NCI-H524 treated with DMSO at 0.1 percent for 48 hours (cell line): ENCODE measurements around the gene ELOF1.
"Not testable (repeated sequence)": the region's sequence is repeated elsewhere in the genome, so short reads cannot be mapped to it uniquely, and the experiment has no call there.

Source experiments
- DNase-seq: peaks from one replicate; lab custom pipeline; 2025; lab: John Stamatoyannopoulos, UW

Gene ELOF1

DNA sequence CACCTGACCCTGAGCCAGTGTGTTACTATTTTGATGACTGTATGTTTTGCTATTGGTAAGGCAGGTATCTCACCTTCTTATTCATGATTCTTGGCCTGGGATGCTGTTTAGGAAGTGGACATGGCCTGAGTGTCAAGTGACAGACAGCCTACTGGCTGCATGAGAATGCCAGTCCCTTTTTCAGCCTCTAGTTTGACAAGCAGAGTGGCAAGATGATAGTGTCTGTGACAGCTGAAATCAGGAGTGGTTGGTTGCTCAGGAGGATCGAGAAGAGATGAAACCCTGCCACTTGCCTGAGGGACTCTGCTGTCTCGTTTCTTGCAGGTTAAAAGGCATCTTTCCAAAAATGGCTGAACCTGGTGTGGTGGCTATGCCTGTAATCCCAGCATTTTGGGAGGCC, 7.1 kb upstream of the ELOF1 start:
- no peak for DNase-seq

DNA sequence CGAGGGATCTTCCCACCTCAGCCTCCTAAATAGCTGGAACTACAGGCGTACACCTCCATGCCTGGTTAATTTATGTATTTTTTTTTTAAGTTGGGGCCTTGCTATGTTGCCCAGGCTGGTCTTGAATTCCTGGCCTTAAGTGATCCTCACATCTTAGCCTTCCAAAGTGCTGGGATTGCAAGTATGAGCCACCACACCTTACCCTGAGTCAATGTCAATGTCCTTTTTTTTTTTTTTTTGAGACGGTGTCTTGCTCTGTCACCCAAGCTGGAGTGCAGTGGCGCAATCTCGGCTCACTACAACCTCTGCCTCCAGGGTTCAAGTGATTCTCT, 6.6 kb upstream of the ELOF1 start:
- not testable (repeated sequence) for DNase-seq

DNA sequence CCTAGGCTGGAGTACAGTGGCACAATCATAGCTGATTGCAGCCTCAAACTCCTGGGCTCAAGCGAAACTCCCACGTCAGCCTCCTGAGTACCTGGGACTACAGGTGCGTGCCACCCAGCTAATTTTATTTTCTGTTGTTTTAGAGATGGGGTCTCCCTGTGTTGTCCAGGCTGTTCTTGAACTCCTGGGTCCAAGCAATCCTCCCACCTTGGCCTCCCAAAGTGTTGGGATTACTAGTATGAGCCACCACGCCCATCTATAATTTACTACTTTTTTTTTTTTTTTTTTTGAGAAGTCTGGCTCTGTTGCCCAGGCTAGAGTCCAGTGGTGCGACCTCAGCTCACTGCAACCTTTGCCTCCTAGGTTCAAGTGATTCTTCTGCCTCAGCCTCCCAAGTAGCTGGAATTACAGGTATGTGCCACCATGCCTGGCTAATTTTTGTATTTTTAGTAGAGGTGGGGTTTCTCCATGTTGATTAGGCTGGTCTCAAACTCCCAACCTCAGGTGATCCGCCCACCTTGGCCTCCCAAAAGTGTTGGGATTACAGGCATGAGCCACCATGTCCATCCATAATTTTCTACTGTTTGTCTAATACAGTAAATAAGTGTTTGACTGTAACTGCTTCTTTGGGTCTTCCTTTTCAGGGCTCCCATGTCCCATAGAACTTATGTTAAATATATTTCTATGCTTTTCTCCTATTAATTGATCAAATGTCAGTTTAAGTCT, 5.2 kb upstream of the ELOF1 start:
- DNase-seq = not testable (repeated sequence)

DNA sequence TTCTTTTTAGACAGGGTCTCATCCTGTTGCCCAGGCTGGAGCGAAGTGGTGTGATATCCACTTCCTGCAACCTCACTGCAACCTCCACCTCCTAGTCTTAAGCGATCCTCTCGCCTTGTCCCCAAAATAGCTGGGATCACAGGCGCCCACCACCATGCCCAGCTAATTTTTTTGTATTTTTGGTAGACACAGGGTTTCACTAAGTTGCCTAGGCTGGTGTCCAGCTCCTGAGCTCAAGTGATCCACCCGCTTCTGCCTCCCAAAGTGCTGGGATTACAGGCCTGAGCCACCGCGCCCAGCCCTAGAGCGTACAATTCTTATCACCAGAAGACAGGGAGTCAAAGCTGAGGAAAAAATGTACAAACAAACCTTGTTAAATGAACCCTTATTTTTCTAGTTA, 4.5 kb upstream of the ELOF1 start:
- DNase-seq = no peak

DNA sequence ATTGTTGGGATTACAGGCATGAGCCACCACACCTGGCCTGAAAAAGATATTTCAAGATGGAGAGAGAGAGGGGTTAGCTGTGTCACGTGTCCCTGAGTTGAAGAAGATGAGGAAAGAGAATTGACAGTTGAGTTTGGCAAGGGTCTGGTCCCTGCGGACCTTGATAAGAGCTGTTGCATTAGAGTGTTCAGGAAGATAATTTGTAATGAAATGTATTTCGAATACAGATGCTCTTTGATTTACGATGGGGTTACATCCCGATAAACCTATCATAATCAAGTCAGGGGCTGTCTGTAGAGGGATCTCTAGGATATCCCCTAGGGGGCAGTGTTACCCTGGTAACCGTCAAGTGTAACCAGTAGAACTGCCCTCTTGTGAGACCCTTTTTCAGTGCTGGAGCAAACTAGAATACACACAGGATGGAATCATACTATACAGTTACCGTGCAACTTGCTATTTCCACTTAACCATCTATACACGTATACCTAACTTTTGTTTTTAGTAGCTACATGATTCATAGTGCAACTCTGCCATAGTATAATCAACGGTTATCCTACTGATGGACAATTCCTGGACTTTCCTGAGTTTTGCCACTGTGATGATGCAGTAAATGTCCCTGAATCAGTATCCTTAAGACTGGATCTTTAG, 1.5 kb upstream of the ELOF1 start:
- peak; percentile 72 for DNase-seq

DNA sequence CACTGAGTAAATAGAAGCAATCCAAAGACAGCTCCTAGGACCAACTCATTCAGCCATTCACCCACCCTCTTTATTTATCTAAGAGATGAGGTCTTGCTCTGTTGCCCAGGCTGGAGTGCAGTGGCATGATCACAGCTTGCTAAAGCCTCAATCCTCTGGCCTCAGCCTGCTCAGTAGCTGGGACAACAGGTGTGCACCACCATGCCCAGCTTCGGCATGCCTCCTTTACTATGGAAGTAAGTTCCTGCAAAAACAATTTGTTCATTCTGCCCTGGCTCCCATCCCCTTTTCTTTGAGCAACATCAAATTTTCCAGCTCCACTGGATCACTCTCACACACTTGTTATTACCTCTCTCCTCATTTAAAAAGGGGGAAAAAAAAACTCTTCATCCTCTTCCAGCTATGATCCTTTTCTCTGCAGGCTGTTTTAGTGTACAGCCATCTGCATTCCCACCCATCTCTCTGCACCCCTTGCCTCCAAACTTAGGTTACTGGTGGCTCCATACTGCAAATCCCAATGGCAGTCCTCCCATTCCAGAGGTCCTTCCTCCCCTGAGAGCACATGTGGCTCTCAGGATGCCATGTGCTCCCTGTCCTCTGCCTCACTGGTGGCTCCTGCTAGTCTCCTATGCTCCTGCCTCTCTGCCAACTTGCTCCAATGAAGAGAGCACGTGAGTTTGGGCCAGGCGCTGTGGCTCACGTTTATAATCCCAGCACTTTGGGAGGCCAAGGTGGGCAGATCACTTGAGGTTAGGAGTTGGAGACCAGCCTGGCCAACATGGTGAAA, 2.2 kb downstream of the ELOF1 start:
- DNase-seq = no peak

DNA sequence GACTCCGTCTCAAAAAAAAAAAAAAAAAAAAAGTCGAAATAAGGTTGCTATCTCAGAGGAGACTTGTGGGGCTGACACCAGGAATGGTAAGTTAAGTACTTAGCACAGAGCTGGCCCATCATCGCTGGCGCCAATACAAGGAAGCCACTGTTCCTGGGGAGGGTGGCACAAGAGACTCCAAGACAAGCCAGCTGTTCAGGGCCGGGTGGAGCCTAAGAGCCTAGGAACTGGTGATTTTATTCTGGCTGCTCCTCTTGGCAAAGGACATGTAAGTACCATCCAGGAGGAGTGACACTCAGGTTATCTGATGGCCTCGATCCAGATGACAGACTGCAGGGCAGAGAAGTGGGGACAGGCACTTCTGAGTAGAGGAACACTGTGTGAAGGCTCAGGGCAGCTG, 3.8 kb downstream of the ELOF1 start:
- no peak for DNase-seq

DNA sequence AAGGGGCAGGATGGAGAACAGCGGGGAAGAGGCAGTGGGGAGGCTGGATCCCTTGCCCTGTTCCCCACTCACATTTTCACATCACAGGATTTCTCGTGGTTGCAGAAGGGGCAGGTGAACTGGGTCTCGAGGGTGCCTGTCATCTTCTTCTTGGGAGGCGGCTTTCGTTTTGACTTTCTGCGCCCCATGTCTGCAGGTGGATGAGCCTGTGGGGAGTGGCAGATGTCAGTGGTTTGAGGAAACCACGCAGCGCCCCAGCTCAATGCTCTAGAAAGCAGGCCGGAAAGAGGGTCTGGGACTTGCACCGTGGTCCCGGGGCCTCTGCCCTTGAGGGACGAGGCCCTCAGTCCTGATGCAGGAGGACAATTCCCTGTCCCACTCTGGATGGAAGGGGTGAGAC, 4.9 kb downstream of the ELOF1 start:
- DNase-seq = no peak

DNA sequence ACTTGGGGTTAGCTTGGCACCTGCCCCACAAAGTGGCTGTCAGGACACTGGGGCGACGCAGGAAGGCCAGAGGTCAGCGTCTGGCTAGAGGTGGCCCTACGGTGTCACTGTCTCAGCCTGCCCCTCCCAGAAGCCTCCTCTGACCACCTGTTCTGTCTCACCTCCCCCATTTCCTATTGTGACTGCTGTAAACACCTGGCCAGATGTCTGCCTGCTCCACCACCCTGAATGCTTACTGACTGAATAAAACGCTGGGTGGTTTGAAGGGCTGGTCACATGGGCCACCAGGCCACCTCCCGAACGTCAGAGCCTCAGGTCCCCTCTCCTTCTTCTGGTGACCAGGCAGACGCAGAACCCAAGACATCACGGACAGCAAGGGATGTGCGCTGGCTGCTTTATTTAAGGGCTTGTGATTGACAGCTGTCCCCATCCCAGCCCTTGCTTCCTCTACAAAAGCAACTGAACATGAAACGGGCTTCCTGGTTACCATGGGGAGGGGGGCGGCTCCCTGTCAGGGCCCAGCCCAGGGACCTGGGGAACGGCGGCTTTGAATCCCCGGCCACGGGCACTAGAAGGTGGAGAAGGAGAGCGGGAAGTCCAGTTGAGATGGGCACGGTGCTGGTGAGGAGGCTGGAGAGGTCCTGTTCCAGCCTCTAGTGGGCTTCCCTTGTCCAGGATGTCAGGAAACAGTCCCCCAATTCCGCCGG, 6.2 kb downstream of the ELOF1 start:
- no peak for DNase-seq

DNA sequence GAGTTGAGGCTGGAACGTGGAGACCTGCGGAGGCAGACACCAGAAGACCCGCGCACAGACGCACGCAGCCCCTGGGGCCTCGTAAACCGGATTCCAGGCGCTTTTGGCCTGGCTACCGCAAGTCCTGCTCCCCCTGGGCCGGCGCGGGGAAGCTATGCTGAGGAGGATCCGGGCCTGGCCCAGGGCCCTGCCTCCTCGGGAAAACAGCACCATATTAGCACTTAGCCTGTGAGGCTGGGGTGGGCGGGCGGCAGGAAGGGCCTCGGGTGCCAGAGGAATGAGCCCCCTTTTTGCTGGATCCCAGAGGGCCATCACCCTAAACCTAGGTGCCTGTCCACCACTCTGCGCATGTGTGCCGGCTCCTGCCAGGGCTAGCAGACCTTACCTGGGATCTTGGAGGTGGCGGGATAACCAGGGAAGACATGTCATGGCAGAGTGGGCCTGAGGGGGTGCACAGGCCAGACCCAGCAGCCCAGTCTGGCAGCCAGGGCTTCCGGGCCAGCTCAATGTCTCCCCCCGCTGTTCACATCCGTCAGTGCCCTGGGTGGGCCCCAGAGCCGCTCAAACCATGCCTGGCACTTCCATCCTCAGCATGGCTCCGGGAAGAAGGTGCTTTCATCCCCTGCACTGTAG, 7.3 kb downstream of the ELOF1 start:
- DNase-seq = no peak

DNA sequence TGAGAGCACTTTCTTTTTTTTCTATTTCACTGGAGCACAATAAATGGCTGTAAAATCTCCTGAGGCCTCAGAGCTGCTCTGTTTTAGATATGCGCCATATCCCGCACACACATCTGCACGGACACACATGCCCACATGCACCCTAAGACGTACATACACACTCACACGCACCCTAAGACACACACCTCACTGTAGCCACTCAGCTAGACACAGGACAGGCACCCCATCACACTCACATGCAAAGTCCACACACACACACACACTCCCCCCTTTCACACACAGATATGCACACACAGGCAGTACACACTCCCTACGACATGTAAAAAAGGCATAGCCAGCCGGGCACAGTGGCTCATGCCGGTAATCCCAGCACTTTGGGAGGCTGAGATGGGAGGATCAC, 8.8 kb downstream of the ELOF1 start:
- DNase-seq = no peak

DNA sequence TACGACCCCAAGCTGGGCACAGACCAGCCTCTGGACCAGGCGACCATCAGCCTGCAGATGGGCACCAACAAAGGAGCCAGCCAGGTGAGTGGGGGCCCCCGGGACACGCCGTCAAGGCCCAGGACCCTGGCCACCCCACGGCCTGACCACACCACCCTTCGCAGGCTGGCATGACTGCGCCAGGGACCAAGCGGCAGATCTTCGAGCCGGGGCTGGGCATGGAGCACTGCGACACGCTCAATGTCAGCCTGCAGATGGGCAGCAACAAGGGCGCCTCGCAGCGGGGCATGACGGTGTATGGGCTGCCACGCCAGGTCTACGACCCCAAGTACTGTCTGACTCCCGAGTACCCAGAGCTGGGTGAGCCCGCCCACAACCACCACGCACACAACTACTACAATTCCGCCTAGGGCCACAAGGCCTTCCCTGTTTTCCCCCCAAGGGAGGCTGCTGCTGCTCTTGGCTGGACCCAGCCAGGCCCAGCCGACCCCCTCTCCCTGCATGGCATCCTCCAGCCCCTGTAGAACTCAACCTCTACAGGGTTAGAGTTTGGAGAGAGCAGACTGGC, 9.6 kb downstream of the ELOF1 start:
- DNase-seq = no peak

DNA sequence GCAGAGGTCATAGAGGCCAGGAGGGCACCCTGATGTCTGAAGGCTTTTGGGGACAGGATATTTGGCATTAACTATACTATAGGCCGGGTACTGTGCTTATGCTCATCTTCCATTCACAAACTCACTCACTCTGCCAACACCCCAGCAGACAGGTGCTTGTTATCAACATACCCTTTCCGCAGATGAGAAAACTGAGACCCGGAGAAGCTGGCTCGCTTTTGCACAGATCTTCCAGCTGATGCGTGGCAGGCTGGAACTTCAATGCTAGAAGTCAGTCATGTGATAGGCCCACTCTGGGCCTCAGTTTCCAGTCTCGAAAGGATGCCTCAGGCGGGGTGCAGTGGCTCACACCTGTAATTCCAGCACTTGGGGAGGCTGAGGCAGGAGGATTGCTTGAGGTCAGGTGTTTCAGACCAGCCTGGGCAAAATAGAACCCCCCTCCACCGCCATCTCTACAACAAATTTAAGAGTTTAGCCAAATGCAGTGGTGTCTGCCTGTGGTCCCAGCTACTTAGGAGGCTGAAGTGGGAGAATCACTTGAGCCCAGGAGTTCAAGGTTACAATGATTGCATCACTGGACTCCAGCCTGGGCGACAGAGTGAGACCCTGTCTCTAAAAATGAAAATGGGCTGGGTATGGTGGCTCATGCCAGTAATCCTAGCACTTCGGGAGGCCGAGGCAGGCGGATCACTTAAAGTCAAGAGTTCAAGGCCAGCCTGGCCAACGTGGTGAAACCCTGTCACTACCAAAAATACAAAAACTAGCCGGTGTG, 10.9 kb downstream of the ELOF1 start:
- DNase-seq = no peak

DNA sequence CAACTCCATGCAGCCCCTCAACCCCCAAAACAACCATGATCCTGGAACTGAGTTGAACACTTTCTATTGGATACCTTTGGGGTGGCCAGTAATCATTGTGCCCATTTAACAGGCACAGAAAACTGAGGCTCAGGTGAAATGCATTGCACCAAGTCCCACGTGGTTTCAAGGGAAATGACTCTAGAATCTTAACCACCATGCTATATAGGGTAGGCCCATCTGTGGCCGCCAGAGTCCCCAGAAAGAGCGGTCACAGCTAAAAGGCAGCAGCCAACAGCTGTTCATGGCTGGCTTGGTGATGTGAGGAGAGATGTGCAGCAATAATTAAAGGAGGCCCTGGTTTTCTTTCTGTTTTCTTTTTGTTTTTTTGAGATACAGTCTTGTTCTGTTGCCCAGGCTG, 17.8 kb downstream of the ELOF1 start:
- DNase-seq = no peak

DNA sequence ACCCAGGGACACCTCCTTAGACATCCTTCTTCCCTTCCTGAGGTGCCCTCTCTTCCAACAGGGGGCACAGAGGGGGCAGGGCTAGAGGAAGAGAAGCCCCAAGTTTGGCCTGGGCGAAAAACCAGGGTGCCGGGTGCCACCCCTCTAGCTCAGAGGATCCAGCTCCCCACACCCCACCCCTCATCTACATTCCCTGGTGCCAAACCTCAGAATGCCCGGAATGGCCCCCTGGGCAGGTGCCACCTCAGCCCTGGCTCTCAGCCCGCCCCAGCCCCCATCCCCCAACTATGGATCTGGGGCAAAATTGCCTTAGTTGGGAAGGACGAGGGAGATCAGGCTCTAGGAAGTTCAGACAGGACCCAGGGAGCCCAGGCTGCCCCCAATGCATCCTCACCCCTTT, 18.4 kb downstream of the ELOF1 start:
- no peak for DNase-seq

DNA sequence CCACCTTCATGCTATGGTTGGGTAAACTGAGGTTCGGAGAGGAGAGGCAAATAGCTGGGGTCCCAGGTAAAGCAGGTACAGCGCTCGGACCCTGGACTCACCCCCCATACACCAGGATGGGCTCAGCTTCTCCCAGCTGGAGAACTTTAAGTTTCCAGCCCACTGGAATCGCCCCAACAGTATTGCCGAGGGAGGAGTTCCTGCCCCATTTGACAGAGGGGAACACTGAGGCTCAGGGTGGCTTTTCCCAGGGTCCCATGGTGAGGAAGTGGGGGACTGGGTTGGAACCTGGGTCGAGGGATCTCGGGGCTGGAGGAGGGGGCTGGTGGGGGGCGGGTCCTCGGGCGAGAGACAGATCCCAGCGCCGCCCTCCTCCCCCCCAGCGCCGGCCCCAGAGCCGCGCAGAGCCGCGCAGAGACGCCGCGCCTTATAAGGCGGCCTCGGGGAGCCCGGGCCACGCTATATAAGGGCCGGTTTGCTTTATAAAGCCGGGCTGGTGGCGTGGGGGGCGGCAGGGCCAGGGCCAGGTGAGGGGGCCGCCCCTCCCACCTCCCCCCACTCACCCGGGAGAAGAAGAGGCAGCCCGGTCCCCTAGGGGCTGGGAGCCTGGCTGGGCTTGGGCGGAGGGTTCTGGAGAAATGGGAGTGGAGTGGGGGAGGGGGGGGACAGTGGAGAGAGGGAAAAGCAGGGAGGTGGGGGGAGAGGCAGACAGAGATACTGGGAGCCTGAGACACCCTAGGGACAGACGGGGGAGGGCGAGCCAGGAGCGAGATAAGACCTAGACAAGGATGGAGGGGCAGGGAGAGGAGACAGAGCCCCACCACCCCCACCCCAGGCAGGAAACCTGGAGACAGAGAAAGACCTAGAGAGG, 19.3 kb downstream of the ELOF1 start:
- DNase-seq = no peak

DNA sequence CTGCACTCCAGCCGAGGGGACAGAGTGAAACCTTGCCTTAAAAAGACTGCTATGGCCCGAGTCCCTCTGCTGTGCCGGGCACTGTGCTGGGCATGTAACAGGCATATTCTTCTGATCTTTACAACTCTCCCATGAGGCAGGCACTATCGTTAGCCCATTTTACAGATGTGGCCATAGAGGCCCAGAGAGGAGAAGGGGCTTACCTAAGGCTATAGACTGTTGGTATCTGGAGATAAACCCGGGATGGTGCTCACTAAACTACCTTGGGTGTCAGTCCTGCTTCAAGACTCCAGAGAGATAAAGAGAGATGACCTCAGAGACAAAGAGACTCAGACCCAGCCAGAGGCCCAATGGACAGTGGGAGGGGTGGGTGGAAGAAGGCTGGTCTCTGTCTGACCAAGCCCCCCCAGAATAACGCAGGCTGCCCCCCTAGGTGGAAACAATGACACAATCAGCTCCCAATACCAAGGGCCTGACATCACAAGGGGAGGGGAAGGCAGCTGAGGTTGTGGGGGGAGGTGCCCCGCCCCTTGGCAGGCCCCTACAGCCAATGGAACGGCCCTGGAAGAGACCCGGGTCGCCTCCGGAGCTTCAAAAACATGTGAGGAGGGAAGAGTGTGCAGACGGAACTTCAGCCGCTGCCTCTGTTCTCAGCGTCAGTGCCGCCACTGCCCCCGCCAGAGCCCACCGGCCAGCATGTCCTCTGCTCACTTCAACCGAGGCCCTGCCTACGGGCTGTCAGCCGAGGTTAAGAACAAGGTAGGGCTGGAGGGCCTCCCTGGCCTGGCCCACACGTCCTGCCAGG, 20.6 kb downstream of the ELOF1 start, which contains the start of gene CNN1:
Gene CNN1 (plus strand): TSS at position 620 of the 805 bp plus-strand sequence. CDS start 77 bp downstream, at position 697.
- no peak for DNase-seq

DNA sequence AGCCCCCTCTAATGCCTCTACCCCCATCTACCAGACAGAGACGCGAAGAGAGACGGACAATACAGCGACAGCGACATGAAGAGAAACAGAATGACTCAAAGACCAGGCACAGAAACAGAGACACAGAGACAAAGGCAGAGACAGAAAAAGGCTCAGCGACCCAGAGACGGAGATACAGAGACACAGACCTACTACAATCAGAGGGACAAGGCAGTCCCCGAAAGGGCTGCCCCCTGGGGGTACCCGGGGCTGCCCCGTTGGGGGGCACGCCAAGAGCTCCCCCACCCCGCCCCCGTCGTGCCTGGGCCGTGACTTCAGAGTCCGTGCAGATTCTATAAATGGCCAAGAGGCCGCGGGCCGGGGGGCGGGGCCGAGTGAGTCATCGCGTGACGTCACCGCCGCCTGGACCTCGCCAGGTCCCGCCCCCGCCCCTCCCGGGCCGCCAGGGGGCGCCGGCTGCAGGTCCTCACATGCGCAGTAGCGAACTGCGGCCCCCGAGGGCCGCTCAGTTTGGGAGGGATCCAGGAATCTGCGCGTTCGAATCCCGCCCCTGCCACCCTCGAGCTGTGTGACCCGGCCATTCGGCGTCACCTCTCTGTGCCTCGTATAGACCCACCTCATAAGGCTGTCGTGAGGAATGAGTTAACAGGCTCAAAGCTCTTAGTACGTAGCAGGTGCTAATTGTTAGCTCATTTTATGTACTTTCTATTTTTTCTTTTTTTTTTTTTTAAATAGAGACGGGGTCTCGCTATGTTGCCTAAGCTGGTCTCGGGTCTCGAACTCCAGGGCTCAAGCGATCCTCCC, 23.0 kb downstream of the ELOF1 start:
- no peak for DNase-seq
